ENCODE measurements around the gene GCNA.

DNA sequence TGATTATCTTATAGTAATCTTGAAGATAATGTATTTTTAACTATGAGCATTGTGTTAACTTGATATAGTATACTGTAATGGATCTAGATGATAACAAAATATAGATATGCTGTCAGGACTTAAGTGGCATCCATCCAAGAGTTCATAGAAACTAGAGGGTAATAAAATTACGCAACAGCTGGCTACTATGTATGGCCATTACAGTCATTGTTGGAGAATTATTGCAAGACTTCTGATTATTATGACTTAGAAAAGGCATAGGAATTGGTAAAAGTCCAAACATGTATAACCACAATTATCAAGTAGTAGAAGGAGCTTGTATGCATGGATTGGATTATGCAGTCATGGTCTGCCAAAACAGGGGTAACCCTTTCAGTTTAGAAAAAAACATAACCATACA, 35.8 kb upstream of the GCNA start:
- no peak for TF ChIP-seq POLR2A (IDR thresholded peaks at IDR 0.05)
- TF ChIP-seq, protein P1, sequence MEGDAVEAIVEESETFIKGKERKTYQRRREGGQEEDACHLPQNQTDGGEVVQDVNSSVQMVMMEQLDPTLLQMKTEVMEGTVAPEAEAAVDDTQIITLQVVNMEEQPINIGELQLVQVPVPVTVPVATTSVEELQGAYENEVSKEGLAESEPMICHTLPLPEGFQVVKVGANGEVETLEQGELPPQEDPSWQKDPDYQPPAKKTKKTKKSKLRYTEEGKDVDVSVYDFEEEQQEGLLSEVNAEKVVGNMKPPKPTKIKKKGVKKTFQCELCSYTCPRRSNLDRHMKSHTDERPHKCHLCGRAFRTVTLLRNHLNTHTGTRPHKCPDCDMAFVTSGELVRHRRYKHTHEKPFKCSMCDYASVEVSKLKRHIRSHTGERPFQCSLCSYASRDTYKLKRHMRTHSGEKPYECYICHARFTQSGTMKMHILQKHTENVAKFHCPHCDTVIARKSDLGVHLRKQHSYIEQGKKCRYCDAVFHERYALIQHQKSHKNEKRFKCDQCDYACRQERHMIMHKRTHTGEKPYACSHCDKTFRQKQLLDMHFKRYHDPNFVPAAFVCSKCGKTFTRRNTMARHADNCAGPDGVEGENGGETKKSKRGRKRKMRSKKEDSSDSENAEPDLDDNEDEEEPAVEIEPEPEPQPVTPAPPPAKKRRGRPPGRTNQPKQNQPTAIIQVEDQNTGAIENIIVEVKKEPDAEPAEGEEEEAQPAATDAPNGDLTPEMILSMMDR (IDR thresholded peaks at IDR 0.05), result no peak
